IPS-15b (cell line): ENCODE results near the gene CLDN19.

Experiments used
- H3K27me3 ChIP-seq: one replicate; pipeline ENCODE4 v1.6.1; 2013; ENCODE audit warnings: low read length; ENCODE audit not compliant: control insufficient read depth, insufficient read depth
- H3K36me3 ChIP-seq: one replicate; pipeline ENCODE4 v1.6.1; 2013; ENCODE audit warnings: low read length; ENCODE audit not compliant: control insufficient read depth, insufficient read depth
- H3K4me1 ChIP-seq: one replicate; pipeline ENCODE4 v1.6.1; 2013; ENCODE audit warnings: mild to moderate bottlenecking, low read length; ENCODE audit not compliant: control insufficient read depth, insufficient read depth
- H3K4me3 ChIP-seq: one replicate; pipeline ENCODE4 v1.5.1; 2013; ENCODE audit warnings: low read depth, low read length
- H3K9ac ChIP-seq: one replicate; pipeline ENCODE4 v1.6.1; 2013; ENCODE audit warnings: low read depth, mild to moderate bottlenecking, low read length
- H3K9me3 ChIP-seq: one replicate; pipeline ENCODE4 v1.6.1; 2013; ENCODE audit warnings: mild to moderate bottlenecking, low read length; ENCODE audit not compliant: control insufficient read depth, insufficient read depth

Gene CLDN19

GRCh38 chr1:42773420-42773819 is 33.4 kb upstream of the CLDN19 start:
- no peak overlapping the region for H3K4me3 ChIP-seq
- no peaks in the 10 kb centered on the region for H3K27me3 ChIP-seq
- H3K9me3 ChIP-seq = no peaks in the 10 kb centered on the region
- H3K9ac ChIP-seq = no peak overlapping the region
- H3K4me1 ChIP-seq = no peaks in the 10 kb centered on the region
- peaks cover 7% of the 10 kb centered on the region for H3K36me3 ChIP-seq

GRCh38 chr1:42769811-42770210 is 29.8 kb upstream of the CLDN19 start:
- H3K4me3 ChIP-seq = no peak overlapping the region

GRCh38 chr1:42768172-42768571 is 28.1 kb upstream of the CLDN19 start:
- Histone ChIP-seq H3K36me3 (no peaks in the 10 kb centered on the region), H3K4me1 (peaks cover 6% of the 10 kb centered on the region), H3K9me3 (no peaks in the 10 kb centered on the region), H3K4me3 (peak overlapping the region; percentile 94), H3K27me3 (no peaks in the 10 kb centered on the region), H3K9ac (no peak overlapping the region)

More at GRCh38 chr1:42769811-42770210, 29.8 kb upstream of the CLDN19 start:
- Histone ChIP-seq H3K4me1 (peaks cover 6% of the 10 kb centered on the region), H3K9me3 (no peaks in the 10 kb centered on the region), H3K27me3 (no peaks in the 10 kb centered on the region), H3K36me3 (peaks cover 3% of the 10 kb centered on the region), H3K9ac (no peak overlapping the region)

GRCh38 chr1:42767510-42768000 is 27.5 kb upstream of the CLDN19 start:
- H3K9me3 ChIP-seq = no peaks in the 10 kb centered on the region
- no peaks in the 10 kb centered on the region for H3K27me3 ChIP-seq
- peak overlapping the region; percentile 73 for H3K9ac ChIP-seq
- H3K4me1 ChIP-seq = peaks cover 6% of the 10 kb centered on the region
- peak overlapping the region; percentile 94 for H3K4me3 ChIP-seq
- H3K36me3 ChIP-seq = no peaks in the 10 kb centered on the region

GRCh38 chr1:42766741-42767509 is 26.9 kb upstream of the CLDN19 start, which contains the start of the genes C1orf50 and P3H1:
Gene C1orf50, plus strand, starts transcription at chr1:42767249. Its CDS starts 63 bp downstream, at chr1:42767312.
Gene P3H1, minus strand, starts transcription at chr1:42767028. Its CDS starts 57 bp downstream, at chr1:42766971.
- Histone ChIP-seq H3K4me1 (peaks cover 6% of the 10 kb centered on the region), H3K9ac (peak within 1 kb of the TSS; percentile 77), H3K36me3 (no peaks in the 10 kb centered on the region), H3K4me3 (peak within 1 kb of the TSS; percentile 98), H3K9me3 (no peaks in the 10 kb centered on the region), H3K27me3 (no peaks in the 10 kb centered on the region)

GRCh38 chr1:42765832-42766740 is 26.1 kb upstream of the CLDN19 start:
- Histone ChIP-seq H3K9ac (peak overlapping the region; percentile 77), H3K27me3 (no peaks in the 10 kb centered on the region), H3K36me3 (no peaks in the 10 kb centered on the region), H3K4me3 (peak overlapping the region; percentile 98), H3K9me3 (no peaks in the 10 kb centered on the region), H3K4me1 (peaks cover 6% of the 10 kb centered on the region)

GRCh38 chr1:42765269-42765668 is 25.2 kb upstream of the CLDN19 start:
- Histone ChIP-seq H3K9me3 (no peaks in the 10 kb centered on the region), H3K9ac (peak overlapping the region; percentile 29), H3K27me3 (no peaks in the 10 kb centered on the region), H3K4me1 (peaks cover 6% of the 10 kb centered on the region), H3K4me3 (peak overlapping the region; percentile 98), H3K36me3 (no peaks in the 10 kb centered on the region)

- H3K4me1 ChIP-seq = no peaks in the 10 kb centered on the region
- H3K9me3 ChIP-seq = no peaks in the 10 kb centered on the region
- no peaks in the 10 kb centered on the region for H3K27me3 ChIP-seq
- H3K9ac ChIP-seq = no peak overlapping the region
- peaks cover 5% of the 10 kb centered on the region for H3K36me3 ChIP-seq
- no peak overlapping the region for H3K4me3 ChIP-seq
These were observed 22.2 kb upstream of the CLDN19 start for GRCh38 chr1:42762269-42762668.

- H3K9ac ChIP-seq = no peak overlapping the region
- H3K36me3 ChIP-seq = peaks cover 7% of the 10 kb centered on the region
- H3K4me1 ChIP-seq = no peaks in the 10 kb centered on the region
- H3K4me3 ChIP-seq = no peak overlapping the region
- no peaks in the 10 kb centered on the region for H3K27me3 ChIP-seq
- no peaks in the 10 kb centered on the region for H3K9me3 ChIP-seq
These were observed 21.5 kb upstream of the CLDN19 start for GRCh38 chr1:42761567-42761966.

GRCh38 chr1:42759114-42759513 is 19.1 kb upstream of the CLDN19 start:
- Histone ChIP-seq H3K27me3 (no peaks in the 10 kb centered on the region), H3K4me3 (no peak overlapping the region), H3K36me3 (peaks cover 21% of the 10 kb centered on the region)

GRCh38 chr1:42758641-42759040 is 18.6 kb upstream of the CLDN19 start:
- H3K4me1 ChIP-seq = no peaks in the 10 kb centered on the region
- peaks cover 25% of the 10 kb centered on the region for H3K36me3 ChIP-seq
- no peak overlapping the region for H3K4me3 ChIP-seq
- no peak overlapping the region for H3K9ac ChIP-seq
- H3K9me3 ChIP-seq = no peaks in the 10 kb centered on the region
- no peaks in the 10 kb centered on the region for H3K27me3 ChIP-seq

More at GRCh38 chr1:42759114-42759513, 19.1 kb upstream of the CLDN19 start:
- H3K9me3 ChIP-seq = no peaks in the 10 kb centered on the region
- H3K9ac ChIP-seq = no peak overlapping the region
- no peaks in the 10 kb centered on the region for H3K4me1 ChIP-seq
